K562 (cell line): Measurements from ENCODE around the gene ARHGAP9. TPM values are rescaled to one million over a fixed set of nuclear protein-coding genes. Genes with fewer than 3 reads are reported as not detected.
A peak's percentile ranks its signal among the peaks of the same experiment; 100 is the strongest.

Source experiments
- ATAC-seq: fragments of 200-7000 bp; cut with Tn5 transposase; 3 replicates; pipeline ENCODE4 v1.9.1; 2020; ENCODE audit warnings: moderate library complexity
- BruUV-seq: library from RNA; stranded (reverse); fragments of 400-500 nt; replicated peaks from 2 replicates; lab custom pipeline; 2021; lab: Mats Ljungman, UMichigan
- CTCF ChIA-PET: fragments of 300-600 bp; formaldehyde crosslinking; extraction: SDS; loops from one replicate; lab custom pipeline; 2021; ENCODE audit warnings: low intra/inter-chr PET ratio; lab: Yijun Ruan, JAX
- POLR2A ChIA-PET: fragments of 300-600, 350-650 bp; sonication (Branson Sonifier 250); formaldehyde crosslinking; extraction: SDS; loops from one replicate; lab custom pipeline; 2021; ENCODE audit warnings: antibody characterized with exemption, inconsistent platforms; lab: Yijun Ruan, JAX
- DNase-seq, 4 experiments: peaks; one replicate each; pipeline versions ENCODE4 v3.0.0 to v3.0.0-alpha.2; 2011 to 2018; ENCODE audit warnings: low spot score in 3 of 4, mixed read lengths in 3 of 4; ENCODE audit errors: extremely low read depth in 1 of 4
- FAIRE-seq: peaks from 2 replicates; lab custom pipeline; 2011; peaks lifted over from hg19 to GRCh38; lab: Jason Lieb, UNC
- H2AFZ ChIP-seq: 2 replicates; pipeline ENCODE4 v1.6.0; 2011; ENCODE audit warnings: low read depth, low read length, control low read depth, inconsistent platforms
- H3K27ac ChIP-seq: fragments of 200-600 bp; 3 replicates; pipeline ENCODE4 v1.8.0; 2011; ENCODE audit warnings: low read depth, mild to moderate bottlenecking, control low read depth, inconsistent platforms, low read length, moderate library complexity, mixed read lengths; ENCODE audit errors: extremely low read depth
- H3K27me3 ChIP-seq, 2 experiments: fragments of 300-600 bp in 1 of 2; 2 replicates in 1 of 2; 3 replicates in 1 of 2; pipeline versions ENCODE4 v1.6.0 to v1.8.0; 2011; ENCODE audit warnings: inconsistent platforms in 2 of 2, low read length in 2 of 2, mild to moderate bottlenecking in 1 of 2, mixed read lengths in 1 of 2, moderate library complexity in 1 of 2; ENCODE audit not compliant: control insufficient read depth in 2 of 2, insufficient read depth in 2 of 2
- H3K36me3 ChIP-seq: fragments of 300-600 bp; 3 replicates; pipeline ENCODE4 v1.8.0; 2011; ENCODE audit warnings: mild to moderate bottlenecking, low read length, inconsistent platforms; ENCODE audit not compliant: control insufficient read depth, insufficient read depth
- H3K4me1 ChIP-seq, 2 experiments: fragments of 200-600 bp in 1 of 2; replicated peaks in 1 of 2; 2 replicates in 1 of 2; 3 replicates in 1 of 2; pipeline versions ENCODE4 v1.5.1 to v1.8.0; 2011; ENCODE audit warnings: inconsistent platforms in 2 of 2, low read length in 2 of 2, mild to moderate bottlenecking in 1 of 2, mixed read lengths in 1 of 2, moderate library complexity in 1 of 2; ENCODE audit not compliant: control insufficient read depth in 2 of 2, insufficient read depth in 2 of 2
- H3K4me2 ChIP-seq: 2 replicates; pipeline ENCODE4 v1.6.1; 2011; ENCODE audit warnings: low read length, control low read depth, inconsistent platforms, mixed read lengths; ENCODE audit not compliant: insufficient read depth
- H3K4me3 ChIP-seq: fragments of 200-600 bp; sonication (generic), shearing (Covaris generic); 2 replicates; pipeline ENCODE4 v1.5.1; 2016; ENCODE audit warnings: control low read depth, inconsistent platforms
- H3K79me2 ChIP-seq: fragments of 200-600 bp; 3 replicates; pipeline ENCODE4 v1.8.0; 2011; ENCODE audit warnings: low read length, inconsistent platforms; ENCODE audit not compliant: control insufficient read depth, insufficient read depth
- H3K9ac ChIP-seq, 2 experiments: 2 replicates each; pipeline versions ENCODE4 v1.6.0 to v1.6.1; 2011; ENCODE audit warnings: low read depth in 2 of 2, low read length in 2 of 2, control low read depth in 1 of 2, inconsistent platforms in 1 of 2, mild to moderate bottlenecking in 1 of 2, mixed read lengths in 1 of 2; ENCODE audit not compliant: insufficient read depth in 1 of 2
- H3K9me1 ChIP-seq: one replicate; pipeline ENCODE4 v1.6.0; 2011; ENCODE audit warnings: inconsistent platforms, mild to moderate bottlenecking, low read length, moderate library complexity; ENCODE audit not compliant: control insufficient read depth, insufficient read depth
- H3K9me3 ChIP-seq: replicated peaks from 2 replicates; pipeline ENCODE4 v1.5.1; 2011; ENCODE audit warnings: low read depth, low read length, inconsistent platforms; ENCODE audit not compliant: control insufficient read depth, insufficient read depth
- H4K20me1 ChIP-seq: replicated peaks from 2 replicates; pipeline ENCODE4 v1.6.1; 2011; ENCODE audit warnings: low read length, inconsistent platforms, mixed read lengths; ENCODE audit not compliant: control insufficient read depth, insufficient read depth
- ARHGAP35 ChIP-seq: fragments of 450-650 bp; IDR thresholded peaks from 2 replicates; pipeline ENCODE4 v1.6.1; 2018; ENCODE audit not compliant: partially characterized antibody
- ARID2 ChIP-seq: fragments of 450-650 bp; IDR thresholded peaks from 2 replicates; pipeline ENCODE4 v1.6.1; 2017; ENCODE audit warnings: antibody characterized with exemption, mild to moderate bottlenecking
- E2F4 ChIP-seq: sonication (generic); formaldehyde crosslinking; IDR thresholded peaks from 2 replicates; pipeline ENCODE4 v1.8.0; 2022; ENCODE audit warnings: mild to moderate bottlenecking, low read depth, missing genetic modification reagents
- ETV6 ChIP-seq, 3 experiments: fragments of 150-350 bp in 1 of 3; sonication (generic) in 1 of 3; formaldehyde crosslinking in 1 of 3; IDR thresholded peaks; 2 replicates each; pipeline versions ENCODE4 v1.6.1 to v1.8.0; 2014 to 2022; ENCODE audit warnings: borderline replicate concordance in 2 of 3, low read depth in 2 of 3, antibody characterized with exemption in 1 of 3, low read length in 1 of 3, mild to moderate bottlenecking in 1 of 3, missing genetic modification reagents in 1 of 3
- NFYB ChIP-seq: IDR thresholded peaks from 2 replicates; pipeline ENCODE4 v1.6.1; 2011; ENCODE audit warnings: mild to moderate bottlenecking, moderate library complexity; ENCODE audit not compliant: insufficient read length; ENCODE audit errors: extremely low read depth
- POLR2H ChIP-seq: IDR thresholded peaks from 2 replicates; pipeline ENCODE4 v1.6.1; 2016; ENCODE audit warnings: missing genetic modification characterization, low read depth, mild to moderate bottlenecking, control low read depth, missing compliant biosample characterization, moderate library complexity
- SIN3A ChIP-seq, 2 experiments: fragments of 150-350 bp in 1 of 2; IDR thresholded peaks; 2 replicates each; pipeline ENCODE4 v1.6.1; 2011 to 2016; ENCODE audit warnings: borderline replicate concordance in 2 of 2, low read depth in 2 of 2, low read length in 2 of 2, mild to moderate bottlenecking in 2 of 2, moderate library complexity in 2 of 2; ENCODE audit not compliant: control insufficient read depth in 1 of 2
- TFAM ChIP-seq: fragments of 250-450 bp; sonication (Bioruptor Pico); conservative IDR thresholded peaks from 2 replicates; pipeline ENCODE4 v1.5.0; 2021; ENCODE audit warnings: mild to moderate bottlenecking, moderate library complexity
- TFAP4 ChIP-seq: sonication (generic); formaldehyde crosslinking; IDR thresholded peaks from 2 replicates; pipeline ENCODE4 v1.8.0; 2022; ENCODE audit warnings: missing genetic modification reagents, mild to moderate bottlenecking, moderate library complexity, borderline replicate concordance
- ZNF143 ChIP-seq: sonication (generic); formaldehyde crosslinking; IDR thresholded peaks from 2 replicates; pipeline ENCODE4 v1.9.0; 2022; ENCODE audit warnings: mild to moderate bottlenecking, missing genetic modification reagents
- ZNF253 ChIP-seq: fragments of 250-450 bp; sonication (Bioruptor Pico); conservative IDR thresholded peaks from 2 replicates; pipeline ENCODE4 v1.6.1; 2021; ENCODE audit warnings: mild to moderate bottlenecking
- ZNF586 ChIP-seq: fragments of 450-650 bp; formaldehyde crosslinking; conservative IDR thresholded peaks from 2 replicates; pipeline ENCODE4 v1.4.0; 2020; ENCODE audit warnings: mild to moderate bottlenecking, moderate library complexity
- ZNF76 ChIP-seq: fragments of 250-450 bp; sonication (Bioruptor Pico); IDR thresholded peaks from 2 replicates; pipeline ENCODE4 v1.4.0; 2020; ENCODE audit warnings: mild to moderate bottlenecking, moderate library complexity, borderline replicate concordance
- WGBS: fragments of 100-300 bp; shearing (Covaris generic); methylation state at CpG from one replicate; pipeline ENCODE4 v1.1.6; 2016; ENCODE audit warnings: low coverage, mixed read lengths; ENCODE audit not compliant: insufficient coverage; ENCODE audit errors: missing lambda C conversion rate; 5-methylcytosine and 5-hydroxymethylcytosine counted together
- in situ Hi-C: fragments of 300-500 bp; cut with MboI; formaldehyde crosslinking; loops from 4 replicates; pipeline ENCODE4 v1.15.0; 2018; ENCODE audit warnings: inconsistent platforms, mixed read lengths
- intact Hi-C: fragments of 100-400 bp; cut with micrococcal nuclease; formaldehyde crosslinking; loops from 2 replicates; pipeline ENCODE4 v1.14.2; 2022
- polyA plus RNA-seq, 8 experiments: library from polyadenylated mRNA; depleted of rRNA in 4 of 8; stranded (reverse) in 5 of 8; unstranded in 3 of 8; fragments of >200 nt; fragmentation: Nextera tagmentation in 2 of 8; fragmentation: Illumina TruSeq in 1 of 8; extraction: Ambion mirVana in 2 of 8; extraction: Trizol in 1 of 8; gene quantifications; 2 replicates each; pipeline versions ENCODE4 v1.2.1 to v1.2.3, GENCODE V29; 2011 to 2014; ENCODE audit warnings: inconsistent platforms in 1 of 8, missing spikeins in 1 of 8
- total RNA-seq, 7 experiments: library from RNA; depleted of rRNA in 6 of 7; stranded (reverse); fragments of >200 nt in 6 of 7; fragmentation: Illumina TruSeq in 2 of 7; extraction: Trizol in 2 of 7; gene quantifications; 2 replicates each; pipeline versions ENCODE4 v1.2.1 to v1.2.3, GENCODE V29; 2011 to 2021; ENCODE audit warnings: low replicate concordance in 1 of 7

Gene ARHGAP9
- total and polyA plus RNA-seq, 9 of the 15 experiments (the other 6 are each of a cell fraction or from before 2014, with no cell fraction given), result 1.5 to 10.2 (median 5.1) TPM

DNA sequence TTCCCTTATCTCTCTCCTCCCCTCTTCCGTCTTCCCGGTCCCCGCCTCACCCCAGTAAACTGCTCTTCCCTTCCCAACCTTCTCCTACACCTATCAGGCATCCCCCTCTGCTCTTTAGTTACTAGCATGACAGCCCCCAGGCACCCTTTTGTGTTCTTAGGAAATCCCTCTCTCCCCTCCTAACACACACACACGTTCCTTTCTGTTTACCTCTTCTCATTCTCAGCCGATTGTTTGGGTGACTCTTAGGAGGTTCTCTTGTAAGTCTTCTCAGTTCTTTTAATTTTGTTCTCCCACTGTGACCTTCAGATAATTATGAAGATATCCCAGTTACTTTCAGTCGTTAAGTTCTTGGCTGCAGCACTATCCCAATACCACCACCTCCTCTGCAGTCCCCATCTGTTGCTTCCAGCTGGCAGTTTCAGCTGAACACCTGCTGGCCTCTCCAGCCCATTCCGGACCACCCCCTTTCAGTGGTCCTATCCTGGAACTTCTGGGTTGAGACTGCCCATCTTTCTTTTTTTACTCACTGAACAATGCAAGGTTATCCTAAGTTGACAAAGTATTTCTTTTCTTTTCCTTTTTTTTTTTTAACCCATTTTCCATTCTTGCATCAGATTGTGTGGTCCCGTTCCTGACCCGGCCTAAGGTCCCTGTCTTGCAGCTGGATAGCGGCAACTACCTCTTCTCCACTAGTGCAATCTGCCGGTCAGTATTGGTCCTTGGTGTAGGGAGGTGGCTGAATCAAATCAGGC lies 8.9 kb upstream of the ARHGAP9 start:
- no TSS peak for BruUV-seq
- Histone ChIP-seq H3K27me3 (no peaks in the 10 kb centered on the region), H3K9me1 (peaks cover 3% of the 10 kb centered on the region), H2AFZ (peak overlapping the region; percentile 77), H3K27ac (peak overlapping the region; percentile 92), H3K4me1 (peaks cover 7 to 15% of the 10 kb centered on the region in 2 experiments), H3K4me2 (peak overlapping the region; percentile 98), H3K4me3 (peak overlapping the region; percentile 83), H3K36me3 (peaks cover 45% of the 10 kb centered on the region), H4K20me1 (0 out of 2 replicates have a peak, but pooled peaks cover 3% of the 10 kb centered on the region), H3K9ac (peak overlapping the region; percentile 99), H3K79me2 (peaks cover 35% of the 10 kb centered on the region), H3K9me3 (no peaks in the 10 kb centered on the region)
- 3% methylated on average over 11 of the region's 11 CpGs for WGBS
- no peak for FAIRE-seq
- DNase-seq, result peak in 2 of 4 experiments; percentile 34 to 41
- in situ Hi-C loops, result no loop called here
- CTCF ChIA-PET, result no interaction called here
- ATAC-seq, result peak; percentile 53
- POLR2A ChIA-PET, result interaction anchor here (0.6 to 2.1 kb wide), 6 partner anchors 9 to 260 kb away, joined by 3 to 12 read pairs (median 4); no protein-coding TSS in a partner anchor
- intact Hi-C loops, result loop anchor here (5.0 kb wide), 1 partner anchor 34 kb away; the partner anchor contains the start of genes DDIT3 and MBD6
- TF ChIP-seq E2F4, result no peak
- no peak for TF ChIP-seq NFYB
- peak; percentile 59; the same call in 1 of the 2 replicates for TF ChIP-seq TFAP4 (CRISPR knock-in tag)
- TF ChIP-seq ETV6 (IDR thresholded peaks at IDR 0.05; ENCODE audit: borderline replicate concordance in 1 of 2, low read depth in 2 of 2, low read length in 1 of 2), result no peak
- no peak for TF ChIP-seq ETV6 (CRISPR knock-in tag; IDR thresholded peaks at IDR 0.05; ENCODE audit: borderline replicate concordance)
- TF ChIP-seq TFAM (CRISPR knock-in tag), result no peak
- TF ChIP-seq ZNF253 (CRISPR knock-in tag), result no peak
- TF ChIP-seq POLR2H (tag), result peak; percentile 38; the same call in 1 of the 2 replicates
- TF ChIP-seq ZNF143 (CRISPR knock-in tag), result no peak
- TF ChIP-seq SIN3A (IDR thresholded peaks at IDR 0.05; ENCODE audit: borderline replicate concordance in 2 of 2, control insufficient read depth in 1 of 2, low read depth in 2 of 2, low read length in 2 of 2), result peak in 1 of 2 experiments; percentile 79; a peak in 1 of 4 replicates
- no peak for TF ChIP-seq ZNF76 (CRISPR knock-in tag)
- no peak for TF ChIP-seq ZNF586
- TF ChIP-seq ARID2, result 0 out of 2 replicates have a peak, but pooled peaks have one; percentile 11
- peak; percentile 65 for TF ChIP-seq ARHGAP35
